ENCODE results near the gene SPPL2B. TPM values are rescaled to one million over a fixed set of nuclear protein-coding genes. Genes with fewer than 3 reads are reported as not detected.
A peak's percentile ranks its signal among the peaks of the same experiment; 100 is the strongest.
"Not testable (repeated sequence)": the region's sequence is repeated elsewhere in the genome, so short reads cannot be mapped to it uniquely, and the experiment has no call there.

SPPL2B gene
- total RNA-seq = 100 to 1,000 TPM in 1 of 6 donors, 10 to 100 TPM in 5; 38.3 to 268 (median 61.7) TPM

- Histone ChIP-seq H3K4me3 (peak within 1 kb of the TSS; percentile 60 to 99 (median 94)), H3K9me3 (no peaks in the 10 kb centered on the region), H3K4me1 (peaks cover 34 to 76% (median 38%) of the 10 kb centered on the region in 4 donors), H3K36me3 (peaks cover 0 to 25% (median 13%) of the 10 kb centered on the region in 4 donors), H3K27me3 (no peaks in the 10 kb centered on the region), H3K27ac (peak within 1 kb of the TSS; percentile 66 to 87 (median 72))
- peak; percentile 88 to 97 for ATAC-seq (ENCODE audit: low FRiP score in 2 of 2)
- peak; percentile 90 to 100 for DNase-seq
- TF ChIP-seq EP300 (IDR thresholded peaks at IDR 0.05) = no peak
- TF ChIP-seq POLR2AphosphoS5 (IDR thresholded peaks at IDR 0.05) = peak; percentile 88 to 92
- TF ChIP-seq CTCF (IDR thresholded peaks at IDR 0.05) = peak in 2 of 6 experiments; percentile 5 to 48
- peak in 2 of 4 donors; percentile 58 to 83 for TF ChIP-seq POLR2A (IDR thresholded peaks at IDR 0.05)
- 0 to 1% methylated on average over 35 to 39 of the region's 89 CpGs for WGBS, 2 donors
Observed at GRCh38 chr19:2328401-2329148, at the start of gene SPPL2B, which contains the start of gene LSM7. Gene SPPL2B (plus strand): TSS chr19:2328684. CDS start chr19:2328710, 26 bp downstream. Gene LSM7 (minus strand): TSS chr19:2328586. CDS start chr19:2328566, 20 bp downstream.

GRCh38 chr19:2280633-2281264 is 47.7 kb upstream of the SPPL2B start:
- H3K4me1 ChIP-seq = peaks cover 12 to 30% (median 21%) of the 10 kb centered on the region in 4 donors
- TF ChIP-seq POLR2AphosphoS5 (IDR thresholded peaks at IDR 0.05) = no peak
- TF ChIP-seq POLR2A (IDR thresholded peaks at IDR 0.05) = no peak
- TF ChIP-seq CTCF (IDR thresholded peaks at IDR 0.05) = no peak
- no peak for TF ChIP-seq EP300 (IDR thresholded peaks at IDR 0.05)
- H3K4me3 ChIP-seq = peak overlapping the region in 1 of 4 donors; percentile 28
- peak overlapping the region in 2 of 4 donors; percentile 1 to 52 for H3K27ac ChIP-seq
- DNase-seq (no peak), ATAC-seq (ENCODE audit: low FRiP score in 2 of 2) (no peak)
- 83 to 88% methylated on average over 8 to 26 of the region's 26 CpGs for WGBS, 2 donors
- H3K9me3 ChIP-seq = no peaks in the 10 kb centered on the region
- H3K27me3 ChIP-seq = no peaks in the 10 kb centered on the region
- peaks cover 0 to 13% (median 8%) of the 10 kb centered on the region in 4 donors for H3K36me3 ChIP-seq

- not testable (repeated sequence) for H3K27me3 ChIP-seq, DNase-seq, H3K36me3 ChIP-seq, H3K9me3 ChIP-seq
- peak in 1 of 2 donors; percentile 31 for ATAC-seq (ENCODE audit: low FRiP score in 2 of 2)
- Histone ChIP-seq H3K27ac (peak overlapping the region; percentile 72 to 91 (median 80)), H3K4me3 (peak overlapping the region; percentile 11 to 54 (median 45)), H3K4me1 (peaks cover 9 to 23% (median 14%) of the 10 kb centered on the region in 4 donors)
- WGBS, 2 donors = 10 to 18% methylated on average over 2 to 12 of the region's 16 CpGs
Observed at GRCh38 chr19:2281265-2282061, 47.0 kb upstream of the SPPL2B start.

GRCh38 chr19:2282062-2282861 is 46.2 kb upstream of the SPPL2B start, which contains the start of gene PEAK3:
Gene PEAK3 (minus strand): TSS chr19:2282175. CDS start chr19:2280931, 1,244 bp downstream.
- DNase-seq (peak; percentile 87 to 92), ATAC-seq (ENCODE audit: low FRiP score in 2 of 2) (peak; percentile 82 to 87)
- Histone ChIP-seq H3K4me3 (peak within 1 kb of the TSS; percentile 11 to 54 (median 45)), H3K9me3 (no peaks in the 10 kb centered on the region), H3K27ac (peak within 1 kb of the TSS; percentile 72 to 91 (median 80)), H3K4me1 (peaks cover 9 to 23% (median 13%) of the 10 kb centered on the region in 4 donors), H3K27me3 (no peaks in the 10 kb centered on the region), H3K36me3 (no peaks in the 10 kb centered on the region)
- WGBS, 2 donors = 12 to 23% methylated on average over 7 to 28 of the region's 41 CpGs
- TF ChIP-seq POLR2AphosphoS5 (IDR thresholded peaks at IDR 0.05) (peak; percentile 66 to 70), EP300 (IDR thresholded peaks at IDR 0.05) (peak in 1 of 4 donors; percentile 12), POLR2A (IDR thresholded peaks at IDR 0.05) (peak in 1 of 4 donors; percentile 53), CTCF (IDR thresholded peaks at IDR 0.05) (no peak)

All from upper lobe of left lung (tissue), 6 donors.